A549 (cell line): ENCODE data around the gene PIK3CD. TPM values are rescaled to one million over a fixed set of nuclear protein-coding genes. Genes with fewer than 3 reads are reported as not detected.

Source experiments
- ATAC-seq, 2 experiments: fragments of 200-7000 bp in 1 of 2; fragments of >200 bp in 1 of 2; cut with Nextera tagmentation in 1 of 2; cut with Tn5 transposase in 1 of 2; 3 replicates each; pipeline versions ENCODE4 v1.8.0 to v1.9.1; 2018 to 2020; ENCODE audit warnings: mild to moderate bottlenecking in 1 of 2, moderate library complexity in 1 of 2
- CTCF ChIA-PET: fragments of 300-600 bp; sonication (Branson Sonifier 250); formaldehyde crosslinking; extraction: SDS; loops from one replicate; lab custom pipeline; 2021; ENCODE audit warnings: antibody characterized with exemption, inconsistent platforms; lab: Yijun Ruan, JAX
- POLR2A ChIA-PET: fragments of 350-600 bp; formaldehyde crosslinking; extraction: SDS; loops from one replicate; lab custom pipeline; 2021; ENCODE audit warnings: antibody characterized with exemption, inconsistent platforms; lab: Yijun Ruan, JAX
- DNase-seq, 2 experiments: peaks; one replicate each; pipeline versions ENCODE4 v3.0.0 to v3.0.0-alpha.2; 2011 to 2016; ENCODE audit warnings: low read depth in 1 of 2, low spot score in 1 of 2
- FAIRE-seq: peaks from 2 replicates; lab custom pipeline; 2011; peaks lifted over from hg19 to GRCh38; lab: Jason Lieb, UNC
- H3K27ac ChIP-seq, 2 experiments: fragments of >200 bp; sonication (Bioruptor Twin); formaldehyde crosslinking; 3 replicates each; pipeline ENCODE4 v1.5.1; 2016 to 2017
- H3K4me1 ChIP-seq: fragments of >200 bp; sonication (Bioruptor Twin); formaldehyde crosslinking; 3 replicates; pipeline ENCODE4 v1.6.1; 2016
- H3K4me2 ChIP-seq: fragments of >200 bp; sonication (Bioruptor Twin); formaldehyde crosslinking; 3 replicates; pipeline ENCODE4 v1.6.1; 2016
- H3K4me3 ChIP-seq: fragments of >200 bp; sonication (Bioruptor Twin); formaldehyde crosslinking; 3 replicates; pipeline ENCODE4 v1.5.1; 2016
- H3K9me3 ChIP-seq: fragments of >200 bp; sonication (Bioruptor Twin); formaldehyde crosslinking; 3 replicates; pipeline ENCODE4 v1.6.1; 2016
- CBX8 ChIP-seq: fragments of 200-600 bp; sonication (generic); IDR thresholded peaks from 2 replicates; pipeline ENCODE4 v1.6.1; 2016
- CHD4 ChIP-seq: fragments of 200-600 bp; sonication (generic); IDR thresholded peaks from 2 replicates; pipeline ENCODE4 v1.6.1; 2016; ENCODE audit warnings: antibody characterized with exemption, mild to moderate bottlenecking, borderline replicate concordance
- FOSL2 ChIP-seq, 2 experiments: fragments of 450-650 bp in 1 of 2; fragments of >200 bp in 1 of 2; sonication (Bioruptor Twin) in 1 of 2; formaldehyde crosslinking; IDR thresholded peaks; 2 replicates each; pipeline versions ENCODE4 v1.5.0 to v1.6.1; 2016 to 2020; ENCODE audit warnings: mild to moderate bottlenecking in 1 of 2, moderate library complexity in 1 of 2
- FOXS1 ChIP-seq: fragments of 250-450 bp; sonication (Bioruptor Pico); IDR thresholded peaks from 2 replicates; pipeline ENCODE4 v1.5.0; 2020; ENCODE audit warnings: mild to moderate bottlenecking, moderate library complexity
- GATA3 ChIP-seq: IDR thresholded peaks from 2 replicates; pipeline ENCODE4 v1.6.1; 2012; ENCODE audit warnings: borderline replicate concordance
- HEYL ChIP-seq: fragments of 250-450 bp; sonication (Bioruptor Pico); IDR thresholded peaks from 2 replicates; pipeline ENCODE4 v1.8.0; 2021; ENCODE audit warnings: mild to moderate bottlenecking, moderate library complexity
- KDM1A ChIP-seq: fragments of 200-600 bp; sonication (generic); IDR thresholded peaks from 2 replicates; pipeline ENCODE4 v1.6.1; 2016; ENCODE audit warnings: low read depth, mild to moderate bottlenecking
- KDM5A ChIP-seq: fragments of 200-600 bp; sonication (generic); IDR thresholded peaks from 2 replicates; pipeline ENCODE4 v1.6.1; 2016; ENCODE audit warnings: antibody characterized with exemption, mild to moderate bottlenecking
- NR3C1 ChIP-seq: fragments of >200 bp; sonication (Bioruptor Twin); formaldehyde crosslinking; IDR thresholded peaks from 3 replicates; pipeline ENCODE4 v1.6.1; 2017
- PHF8 ChIP-seq: fragments of 200-600 bp; sonication (generic); IDR thresholded peaks from 2 replicates; pipeline ENCODE4 v1.6.1; 2016; ENCODE audit warnings: low read depth, mild to moderate bottlenecking, antibody characterized with exemption, moderate library complexity, borderline replicate concordance
- RCOR1 ChIP-seq: fragments of 150-350 bp; IDR thresholded peaks from 2 replicates; pipeline ENCODE4 v1.6.1; 2014; ENCODE audit warnings: antibody characterized with exemption, low read length, low read depth
- RFX5 ChIP-seq: fragments of 450-650 bp; IDR thresholded peaks from 2 replicates; pipeline ENCODE4 v1.7.1; 2014; ENCODE audit warnings: antibody characterized with exemption, mild to moderate bottlenecking, moderate library complexity
- RNF2 ChIP-seq: fragments of 200-600 bp; sonication (generic); IDR thresholded peaks from 2 replicates; pipeline ENCODE4 v1.6.1; 2016; ENCODE audit warnings: low read depth, mild to moderate bottlenecking, antibody characterized with exemption, moderate library complexity, borderline replicate concordance
- TFCP2L1 ChIP-seq: fragments of 250-450 bp; sonication (Bioruptor Pico); IDR thresholded peaks from 2 replicates; pipeline ENCODE4 v1.5.0; 2021; ENCODE audit warnings: mild to moderate bottlenecking
- ZC3H11A ChIP-seq: fragments of 450-650 bp; IDR thresholded peaks from 2 replicates; pipeline ENCODE4 v1.6.1; 2014; ENCODE audit warnings: antibody characterized with exemption, mild to moderate bottlenecking
- WGBS: methylation state at CpG from one replicate; pipeline ENCODE4 v1.1.6; 2017; ENCODE audit errors: missing lambda C conversion rate; 5-methylcytosine and 5-hydroxymethylcytosine counted together
- polyA plus RNA-seq, 4 experiments: library from polyadenylated mRNA; depleted of rRNA in 3 of 4; stranded (reverse); fragments of >200 nt; fragmentation: RNase III in 1 of 4; extraction: RNeasy Plus Mini Kit Qiagen cat#74134 plus additional on column Dnase treatment in 1 of 4; gene quantifications; 2 replicates in 3 of 4; 3 replicates in 1 of 4; pipeline ENCODE4 v1.2.3, GENCODE V29; 2011 to 2017
- TF ChIP-seq, protein P1 (sequence below): fragments of >200 bp; sonication (Bioruptor Twin); formaldehyde crosslinking; IDR thresholded peaks from 3 replicates; pipeline ENCODE4 v1.5.1; 2016
- TF ChIP-seq, protein P2 (sequence below): fragments of 250-450 bp; sonication (Bioruptor Pico); IDR thresholded peaks from 2 replicates; pipeline ENCODE4 v1.5.0; 2020; ENCODE audit warnings: low read depth, mild to moderate bottlenecking, moderate library complexity
- TF ChIP-seq, protein P3 (sequence below): fragments of 200-600 bp; sonication (generic); IDR thresholded peaks from 2 replicates; pipeline ENCODE4 v1.6.1; 2016; ENCODE audit warnings: antibody characterized with exemption, mild to moderate bottlenecking, moderate library complexity

The PIK3CD gene
- polyA plus RNA-seq, 2 of the 4 experiments (the other 2 are of a cell fraction): 2.4 to 3.5 TPM

DNA sequence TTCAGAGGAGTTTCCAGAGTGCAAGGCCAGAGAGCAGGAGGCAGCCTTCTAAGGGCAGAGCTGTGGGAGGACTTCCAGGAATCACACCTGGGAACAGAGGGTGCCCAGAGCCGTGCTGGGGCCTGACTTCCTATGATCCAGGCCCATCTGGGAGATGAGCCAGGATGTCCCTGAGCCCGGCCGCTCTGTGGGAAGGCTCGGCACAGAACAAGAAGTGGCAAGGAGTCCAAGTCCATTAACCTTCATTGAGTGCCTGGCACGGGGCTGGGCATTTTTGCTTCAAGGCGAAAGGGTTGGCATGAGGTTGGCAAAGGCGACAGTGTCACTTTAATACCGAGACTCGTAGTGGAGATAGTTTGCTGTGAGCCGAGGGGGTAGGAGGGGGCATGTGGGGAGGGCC, 44.6 kb upstream of the PIK3CD start:
- no peak overlapping the region for H3K4me2 ChIP-seq
- no peak overlapping the region for H3K4me3 ChIP-seq
- ChIA-PET CTCF (interaction anchor here (1.5 kb wide), 1 partner anchor 9 kb away, joined by 6 read pairs; no protein-coding TSS in a partner anchor), POLR2A (no interaction called here)
- no peak for FAIRE-seq
- WGBS: 96% methylated on average over 5 of the region's 10 CpGs
- no peak for DNase-seq
- no peaks in the 10 kb centered on the region for H3K9me3 ChIP-seq
- H3K27ac ChIP-seq: no peak overlapping the region
- H3K4me1 ChIP-seq: no peaks in the 10 kb centered on the region
- no peak for ATAC-seq
- TF ChIP-seq ZC3H11A (no peak), FOXS1 (CRISPR knock-in tag) (no peak), TFCP2L1 (CRISPR knock-in tag) (no peak), RCOR1 (no peak), FOSL2 (IDR thresholded peaks at IDR 0.05) (no peak), FOSL2 (CRISPR knock-in tag; IDR thresholded peaks at IDR 0.05) (no peak), PHF8 (no peak), CBX8 (no peak), HEYL (CRISPR knock-in tag) (no peak), CHD4 (no peak)
- TF ChIP-seq, protein P1, sequence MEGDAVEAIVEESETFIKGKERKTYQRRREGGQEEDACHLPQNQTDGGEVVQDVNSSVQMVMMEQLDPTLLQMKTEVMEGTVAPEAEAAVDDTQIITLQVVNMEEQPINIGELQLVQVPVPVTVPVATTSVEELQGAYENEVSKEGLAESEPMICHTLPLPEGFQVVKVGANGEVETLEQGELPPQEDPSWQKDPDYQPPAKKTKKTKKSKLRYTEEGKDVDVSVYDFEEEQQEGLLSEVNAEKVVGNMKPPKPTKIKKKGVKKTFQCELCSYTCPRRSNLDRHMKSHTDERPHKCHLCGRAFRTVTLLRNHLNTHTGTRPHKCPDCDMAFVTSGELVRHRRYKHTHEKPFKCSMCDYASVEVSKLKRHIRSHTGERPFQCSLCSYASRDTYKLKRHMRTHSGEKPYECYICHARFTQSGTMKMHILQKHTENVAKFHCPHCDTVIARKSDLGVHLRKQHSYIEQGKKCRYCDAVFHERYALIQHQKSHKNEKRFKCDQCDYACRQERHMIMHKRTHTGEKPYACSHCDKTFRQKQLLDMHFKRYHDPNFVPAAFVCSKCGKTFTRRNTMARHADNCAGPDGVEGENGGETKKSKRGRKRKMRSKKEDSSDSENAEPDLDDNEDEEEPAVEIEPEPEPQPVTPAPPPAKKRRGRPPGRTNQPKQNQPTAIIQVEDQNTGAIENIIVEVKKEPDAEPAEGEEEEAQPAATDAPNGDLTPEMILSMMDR: no peak

DNA sequence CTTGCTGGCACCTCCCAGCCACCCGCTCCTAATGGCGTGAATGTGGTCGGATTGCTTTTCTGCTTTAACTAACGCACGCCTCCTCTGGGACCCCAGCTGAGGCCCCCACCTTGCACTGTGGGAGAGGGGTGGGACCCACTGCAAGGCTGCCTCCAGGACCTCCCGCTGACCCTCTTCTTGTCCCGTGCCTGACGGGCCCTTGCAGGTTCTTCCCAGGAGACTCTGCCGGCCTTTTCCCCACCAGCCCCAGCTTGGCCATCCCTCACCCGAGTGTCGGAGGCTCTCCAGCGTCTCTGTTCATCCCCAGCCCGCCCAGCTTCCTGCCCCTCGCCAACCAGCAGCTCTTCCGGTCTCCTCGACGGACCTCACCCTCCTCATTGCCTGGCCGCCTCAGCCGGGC, 44.2 kb upstream of the PIK3CD start:
- H3K4me3 ChIP-seq: no peak overlapping the region
- no peaks in the 10 kb centered on the region for H3K4me1 ChIP-seq
- TF ChIP-seq, protein P1: no peak
- no peak for TF ChIP-seq RFX5
- FAIRE-seq (no peak), ATAC-seq (no peak), DNase-seq (no peak)
- ChIA-PET POLR2A (no interaction called here), CTCF (interaction anchor here (1.5 kb wide), 1 partner anchor 9 kb away, joined by 6 read pairs; no protein-coding TSS in a partner anchor)
- H3K9me3 ChIP-seq: no peaks in the 10 kb centered on the region
- H3K27ac ChIP-seq: no peak overlapping the region
- H3K4me2 ChIP-seq: no peak overlapping the region
- 89% methylated on average over 13 of the region's 19 CpGs for WGBS

DNA sequence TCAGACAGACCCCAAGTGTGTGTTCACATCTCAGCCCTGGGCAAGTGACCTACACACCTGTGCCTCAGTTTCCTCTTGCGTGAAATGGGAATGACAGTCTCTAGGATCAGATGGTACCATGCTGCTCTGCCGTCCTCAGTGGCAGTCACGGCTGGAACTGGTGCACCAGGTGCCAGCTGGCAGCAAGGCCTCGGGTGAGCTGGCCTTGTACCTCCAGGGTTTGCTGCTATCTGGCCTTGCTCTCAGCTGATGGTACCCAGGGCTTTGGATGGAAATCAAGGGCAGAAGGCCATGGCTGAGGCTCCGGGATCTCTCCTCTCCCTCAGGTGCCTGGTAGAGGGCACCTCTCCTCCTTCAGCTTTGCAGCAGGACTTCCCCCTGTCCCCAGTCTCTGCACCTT, 41.5 kb upstream of the PIK3CD start:
- Histone ChIP-seq H3K4me2 (no peak overlapping the region), H3K9me3 (no peaks in the 10 kb centered on the region), H3K27ac (no peak overlapping the region), H3K4me3 (no peak overlapping the region), H3K4me1 (no peaks in the 10 kb centered on the region)
- DNase-seq: no peak
- FAIRE-seq: no peak
- no peak for TF ChIP-seq GATA3
- no peak for TF ChIP-seq KDM5A
- TF ChIP-seq, protein P2, sequence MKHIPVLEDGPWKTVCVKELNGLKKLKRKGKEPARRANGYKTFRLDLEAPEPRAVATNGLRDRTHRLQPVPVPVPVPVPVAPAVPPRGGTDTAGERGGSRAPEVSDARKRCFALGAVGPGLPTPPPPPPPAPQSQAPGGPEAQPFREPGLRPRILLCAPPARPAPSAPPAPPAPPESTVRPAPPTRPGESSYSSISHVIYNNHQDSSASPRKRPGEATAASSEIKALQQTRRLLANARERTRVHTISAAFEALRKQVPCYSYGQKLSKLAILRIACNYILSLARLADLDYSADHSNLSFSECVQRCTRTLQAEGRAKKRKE: no peak
- no peak for TF ChIP-seq RNF2
- no peak for TF ChIP-seq NR3C1
- no peak for TF ChIP-seq RCOR1
- no peak for TF ChIP-seq KDM1A
- TF ChIP-seq, protein P3, sequence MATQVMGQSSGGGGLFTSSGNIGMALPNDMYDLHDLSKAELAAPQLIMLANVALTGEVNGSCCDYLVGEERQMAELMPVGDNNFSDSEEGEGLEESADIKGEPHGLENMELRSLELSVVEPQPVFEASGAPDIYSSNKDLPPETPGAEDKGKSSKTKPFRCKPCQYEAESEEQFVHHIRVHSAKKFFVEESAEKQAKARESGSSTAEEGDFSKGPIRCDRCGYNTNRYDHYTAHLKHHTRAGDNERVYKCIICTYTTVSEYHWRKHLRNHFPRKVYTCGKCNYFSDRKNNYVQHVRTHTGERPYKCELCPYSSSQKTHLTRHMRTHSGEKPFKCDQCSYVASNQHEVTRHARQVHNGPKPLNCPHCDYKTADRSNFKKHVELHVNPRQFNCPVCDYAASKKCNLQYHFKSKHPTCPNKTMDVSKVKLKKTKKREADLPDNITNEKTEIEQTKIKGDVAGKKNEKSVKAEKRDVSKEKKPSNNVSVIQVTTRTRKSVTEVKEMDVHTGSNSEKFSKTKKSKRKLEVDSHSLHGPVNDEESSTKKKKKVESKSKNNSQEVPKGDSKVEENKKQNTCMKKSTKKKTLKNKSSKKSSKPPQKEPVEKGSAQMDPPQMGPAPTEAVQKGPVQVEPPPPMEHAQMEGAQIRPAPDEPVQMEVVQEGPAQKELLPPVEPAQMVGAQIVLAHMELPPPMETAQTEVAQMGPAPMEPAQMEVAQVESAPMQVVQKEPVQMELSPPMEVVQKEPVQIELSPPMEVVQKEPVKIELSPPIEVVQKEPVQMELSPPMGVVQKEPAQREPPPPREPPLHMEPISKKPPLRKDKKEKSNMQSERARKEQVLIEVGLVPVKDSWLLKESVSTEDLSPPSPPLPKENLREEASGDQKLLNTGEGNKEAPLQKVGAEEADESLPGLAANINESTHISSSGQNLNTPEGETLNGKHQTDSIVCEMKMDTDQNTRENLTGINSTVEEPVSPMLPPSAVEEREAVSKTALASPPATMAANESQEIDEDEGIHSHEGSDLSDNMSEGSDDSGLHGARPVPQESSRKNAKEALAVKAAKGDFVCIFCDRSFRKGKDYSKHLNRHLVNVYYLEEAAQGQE: no peak
- no peak for ATAC-seq
- WGBS: 89% methylated on average over 4 of the region's 5 CpGs
- ChIA-PET CTCF (interaction anchor here (1.2 kb wide), 1 partner anchor 713 kb away, joined by 3 read pairs; no protein-coding TSS in a partner anchor), POLR2A (no interaction called here)
